GM21825 (cell line): ENCODE results near the gene DSTN.
"Not testable (repeated sequence)": the region's sequence is repeated elsewhere in the genome, so short reads cannot be mapped to it uniquely, and the experiment has no call there.

Source experiments
- ATAC-seq: cut with Tn5 transposase; IDR thresholded peaks from one replicate; pipeline ENCODE4 v1.9.1; 2021; ENCODE audit warnings: mild to moderate bottlenecking, moderate library complexity; ENCODE audit not compliant: unreplicated experiment

Gene DSTN

DNA sequence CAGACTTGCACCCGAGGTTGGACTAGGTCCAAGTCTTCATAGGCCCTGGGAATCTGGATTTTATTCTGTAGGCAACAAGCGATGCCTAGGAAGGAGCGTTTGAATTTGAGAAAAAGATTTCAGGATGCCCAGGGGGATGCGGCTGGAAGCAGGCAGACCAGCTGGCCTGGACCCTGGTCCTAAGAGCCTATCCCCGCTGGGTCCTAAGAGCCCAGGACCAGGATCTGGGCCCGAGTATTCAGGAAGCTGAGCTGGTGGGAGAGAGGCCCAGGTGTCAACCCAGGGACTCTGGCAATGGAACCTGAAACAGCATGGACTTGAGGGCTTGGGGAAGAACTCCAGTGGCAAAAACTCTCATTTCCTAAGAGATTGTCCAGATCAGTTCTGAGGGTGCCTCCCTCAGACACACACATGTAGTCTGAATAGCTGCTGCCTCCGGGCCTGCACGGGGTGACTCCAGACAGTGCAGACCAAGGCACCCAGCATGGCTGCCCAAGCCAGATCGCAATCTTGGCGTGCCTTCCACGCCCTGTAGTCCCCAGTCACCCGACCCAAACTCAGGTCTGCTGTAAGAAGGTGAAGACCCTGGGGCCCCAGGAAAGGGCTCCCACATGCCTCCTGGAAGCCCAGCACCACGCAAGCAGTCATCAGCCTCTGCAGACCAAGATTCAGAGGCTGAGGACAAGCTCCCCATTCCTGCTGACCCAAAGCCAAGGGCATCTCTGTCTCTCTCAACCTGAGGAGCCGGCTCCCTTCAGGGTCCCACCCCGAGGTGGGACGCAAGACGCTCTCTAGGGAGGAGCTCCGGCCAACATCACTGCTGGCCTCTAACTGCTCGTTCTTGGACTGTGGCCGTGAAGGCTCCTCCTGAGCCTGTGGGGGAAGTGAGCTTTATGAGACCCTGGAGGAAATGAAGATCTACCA is 77.8 kb downstream of the DSTN start:
- ATAC-seq, result no peak

DNA sequence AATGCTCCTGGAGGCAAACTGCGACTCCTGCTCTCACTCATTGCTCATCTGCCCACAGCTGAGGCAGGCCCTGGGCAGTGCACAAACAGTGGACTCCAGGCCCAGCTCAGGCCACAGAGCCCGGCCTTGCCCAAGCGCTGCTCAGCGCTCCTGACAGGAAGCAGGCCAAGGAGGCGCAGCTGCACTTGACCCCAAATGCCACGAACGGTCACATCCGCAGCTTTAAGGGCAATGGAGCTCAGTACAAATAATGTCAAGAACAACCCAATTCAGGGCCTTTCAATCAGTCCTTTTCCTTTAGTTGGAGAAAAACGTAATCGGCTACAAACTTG is 78.4 kb downstream of the DSTN start:
- ATAC-seq, result no peak

DNA sequence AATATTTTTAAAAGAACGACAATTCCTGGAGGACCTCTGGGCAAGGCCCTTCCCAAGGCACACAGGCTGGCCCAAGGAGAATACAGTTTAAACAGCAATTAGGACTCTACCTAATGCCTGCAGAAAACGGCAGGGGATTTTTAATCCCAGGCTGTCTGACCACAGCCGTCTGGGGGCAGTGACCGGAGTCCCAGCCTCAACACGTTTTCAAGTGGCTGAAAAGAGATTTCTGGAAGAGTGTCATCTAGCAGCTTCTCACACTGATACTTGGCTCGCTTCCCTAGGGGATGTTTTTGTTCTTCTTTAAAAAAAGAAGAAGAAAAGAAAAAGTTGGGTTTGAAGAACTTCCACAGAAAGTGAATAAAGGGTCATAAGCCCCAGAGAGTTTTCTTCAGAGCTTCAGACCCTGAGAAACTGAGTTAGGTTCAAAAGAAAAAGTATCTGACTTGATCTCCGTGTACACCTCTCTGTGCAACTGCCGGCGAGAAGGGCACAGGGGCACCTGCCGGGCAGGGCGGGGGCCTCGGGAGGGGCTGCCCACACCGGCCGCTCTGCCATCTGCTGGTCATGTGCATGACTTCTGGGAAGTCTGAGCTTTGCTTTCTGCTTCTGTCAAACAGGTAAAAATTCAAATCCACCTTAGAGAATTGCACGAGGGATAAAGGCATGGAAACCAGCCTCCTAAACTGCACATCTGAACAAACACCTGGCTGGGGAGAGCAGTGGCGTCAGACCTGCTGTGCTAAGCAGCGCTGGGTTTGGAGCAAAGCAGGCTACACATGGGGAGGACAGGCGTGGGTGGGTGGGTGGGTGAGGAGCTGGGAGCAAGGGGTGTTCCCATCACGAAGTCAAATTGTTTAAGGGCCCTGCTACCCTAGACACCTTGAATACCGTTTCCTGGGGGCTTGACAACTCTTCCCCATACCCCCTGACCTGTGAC is 79.2 kb downstream of the DSTN start:
- no peak for ATAC-seq

DNA sequence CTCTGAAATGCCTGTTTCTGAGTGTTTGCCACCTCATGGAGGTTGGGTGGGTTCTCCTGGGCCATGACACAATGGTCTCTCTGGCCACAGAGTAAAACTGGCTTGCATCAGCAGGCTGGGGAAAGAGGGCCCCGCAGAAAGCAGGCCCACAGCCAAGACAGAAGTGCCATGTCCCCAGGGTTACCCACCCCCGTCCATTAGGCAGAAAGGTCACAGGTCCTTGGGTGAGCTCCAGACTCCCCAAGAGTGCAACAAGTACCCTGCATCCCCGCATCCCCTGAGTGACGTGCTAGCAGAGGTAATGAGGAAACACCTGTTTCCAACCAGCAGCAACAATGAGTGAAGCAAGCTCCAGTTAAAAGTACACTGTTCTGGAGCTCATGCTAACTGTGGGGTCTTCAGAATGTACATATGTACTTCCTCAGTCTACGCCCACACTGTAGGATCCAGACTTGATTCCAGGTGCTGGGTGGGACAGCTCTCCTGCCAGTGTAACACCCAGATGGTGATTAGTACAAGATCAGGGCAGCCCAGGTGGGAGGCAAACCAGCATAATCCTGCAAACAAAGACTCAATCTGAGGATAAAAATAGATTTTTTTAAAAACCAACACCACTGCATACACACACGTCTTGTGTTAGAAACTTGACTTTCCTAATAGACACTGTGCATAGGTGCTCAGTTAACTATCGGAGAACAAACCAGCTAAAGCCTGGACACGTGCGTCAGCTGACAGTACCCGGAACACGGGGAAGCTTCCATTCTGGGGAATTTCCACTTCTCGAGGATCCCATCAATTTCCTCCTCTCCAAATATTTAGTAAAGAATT is 80.6 kb downstream of the DSTN start:
- ATAC-seq, result no peak

DNA sequence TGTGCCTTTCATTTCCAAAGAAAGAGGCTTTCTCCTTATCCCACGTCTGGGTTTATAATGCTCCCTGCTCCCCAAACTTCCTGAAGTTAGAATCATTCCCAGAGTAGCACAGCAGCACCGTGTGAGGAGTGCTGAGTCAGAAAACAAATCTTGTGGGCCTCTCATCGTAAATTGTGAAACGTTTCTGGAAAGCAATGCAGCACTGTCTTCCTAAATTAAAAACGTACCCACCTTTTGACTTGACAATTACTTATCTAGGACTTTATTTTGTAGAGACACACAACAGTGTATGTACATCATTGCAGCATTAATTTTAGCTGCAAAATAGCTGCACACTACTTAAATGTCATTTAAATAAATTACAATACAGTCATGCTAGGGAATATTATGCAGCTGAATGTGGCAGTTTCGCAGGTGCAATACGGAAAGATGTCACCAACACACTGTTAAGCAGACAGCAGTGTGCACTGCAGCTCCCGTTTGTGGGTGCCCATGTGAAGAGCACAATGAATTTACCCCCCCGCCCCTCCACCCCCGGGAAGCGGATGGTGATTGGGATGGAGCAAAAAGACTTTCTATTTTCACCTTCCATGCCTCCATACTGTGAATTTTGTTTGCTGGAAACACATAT is 81.4 kb downstream of the DSTN start:
- ATAC-seq, result no peak

DNA sequence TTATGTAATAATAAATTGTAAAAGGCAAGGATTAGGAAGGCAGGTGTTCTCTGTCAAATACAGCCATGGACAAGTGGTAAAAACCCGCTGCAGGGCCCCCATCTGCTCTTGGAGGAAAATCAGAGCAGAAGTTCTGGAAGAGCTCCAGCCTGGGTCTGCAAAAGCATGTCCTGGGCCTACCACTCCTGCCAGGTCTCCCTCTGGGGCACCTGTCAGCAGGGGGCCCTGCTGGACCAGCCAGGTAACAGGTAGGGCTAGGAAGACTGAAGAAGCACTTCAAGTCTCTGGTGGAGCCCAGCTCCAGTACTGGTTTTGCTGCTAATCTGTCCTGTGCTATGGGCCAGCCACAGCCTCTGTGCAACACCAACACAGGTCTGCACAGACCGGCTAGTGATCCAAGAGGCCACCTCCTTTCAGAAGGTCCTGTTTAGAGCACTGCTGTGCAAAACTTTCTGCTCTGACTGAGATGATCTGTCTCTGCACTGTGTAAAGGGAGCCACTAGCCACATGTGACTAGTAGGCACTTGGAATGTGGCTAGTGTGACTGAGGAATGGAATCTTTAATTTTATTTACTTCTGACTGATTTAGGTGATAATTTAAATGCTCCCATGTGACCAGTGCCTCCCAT is 82.0 kb downstream of the DSTN start:
- no peak for ATAC-seq

DNA sequence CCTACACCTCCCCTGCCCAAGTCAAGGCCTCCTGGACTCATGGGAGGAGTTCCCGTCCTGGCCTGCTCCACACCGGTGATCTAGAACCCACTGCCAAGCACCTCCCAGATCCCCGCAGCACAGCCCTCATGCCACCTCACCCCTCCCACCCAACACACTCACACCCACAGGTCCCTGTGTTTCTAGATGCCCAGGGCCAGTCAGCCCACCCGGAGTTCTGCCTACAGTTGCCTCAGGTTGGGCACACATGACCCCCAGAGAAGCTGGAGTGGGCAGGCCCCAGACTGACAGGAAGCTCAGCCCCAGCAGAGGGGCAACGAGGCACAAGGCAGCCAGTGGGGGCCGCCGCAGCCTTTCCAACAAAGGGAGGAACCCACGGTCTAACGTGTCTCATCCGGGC is 82.5 kb downstream of the DSTN start:
- no peak for ATAC-seq

DNA sequence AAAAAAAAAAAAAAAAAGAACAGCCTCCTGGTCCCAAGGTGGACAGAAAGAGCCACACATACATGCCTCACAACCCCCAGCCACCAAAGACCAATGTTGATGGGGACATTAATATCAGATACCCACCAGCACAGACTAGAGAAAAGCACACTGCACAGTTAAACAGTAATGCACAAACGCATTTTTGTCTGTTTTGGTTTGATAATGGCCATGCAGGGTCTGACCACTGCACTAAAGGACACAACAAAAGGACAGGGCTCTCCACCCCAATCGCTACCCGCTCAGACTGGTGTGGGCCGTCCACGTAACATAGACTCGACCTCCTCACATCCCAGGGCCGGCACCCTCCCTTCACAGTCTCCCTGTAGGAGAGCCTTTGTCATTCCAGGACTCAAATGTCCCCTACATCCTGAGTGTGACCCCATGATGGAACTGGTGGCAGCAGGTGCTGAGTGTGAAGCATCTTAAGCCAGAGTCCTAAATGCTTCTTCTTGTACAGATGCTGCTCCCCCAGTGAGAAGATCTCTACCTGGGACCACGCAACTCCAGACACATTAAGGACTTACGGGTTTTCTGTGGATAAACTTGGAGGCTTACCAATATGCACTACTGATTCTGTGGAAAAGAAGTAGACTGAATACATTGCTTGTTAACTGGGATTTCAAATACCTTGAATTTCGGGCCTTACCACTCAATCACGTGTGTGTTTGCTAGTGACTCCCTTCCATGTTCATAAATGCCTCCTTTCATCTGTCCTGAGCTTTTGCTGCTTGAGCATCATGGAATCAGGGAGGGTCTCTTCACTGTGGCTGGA is 84.2 kb downstream of the DSTN start:
- no peak for ATAC-seq

DNA sequence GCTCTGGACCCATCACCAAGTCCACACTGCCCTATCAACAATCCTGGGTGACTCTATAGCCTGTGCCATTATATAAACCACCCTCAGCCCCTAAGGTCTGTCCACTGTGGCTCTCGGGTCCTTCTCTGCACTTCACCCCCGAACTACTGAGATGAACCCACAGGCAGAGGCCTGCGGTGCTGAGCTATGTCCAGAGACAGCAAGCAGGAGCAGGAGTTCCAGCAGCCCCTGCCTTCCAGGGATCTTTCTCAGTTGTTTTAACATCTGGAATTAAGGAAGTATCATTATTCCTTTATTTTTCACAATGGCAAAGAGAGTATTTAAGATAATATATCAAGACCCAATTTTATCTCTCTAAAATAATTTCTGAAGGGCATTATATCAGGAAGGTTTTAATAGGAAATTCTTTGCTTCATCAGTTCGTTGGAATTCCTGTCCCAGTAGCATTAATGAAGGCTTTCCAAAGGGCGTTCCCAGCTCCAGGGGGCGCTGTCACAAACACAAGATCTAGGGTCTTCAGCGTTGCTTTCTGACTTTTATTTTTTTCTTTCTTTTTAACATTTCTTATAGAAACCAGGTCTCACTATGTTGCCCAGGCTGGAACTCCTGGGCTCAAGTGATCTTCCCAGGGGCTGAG is 84.9 kb downstream of the DSTN start:
- ATAC-seq, result no peak

DNA sequence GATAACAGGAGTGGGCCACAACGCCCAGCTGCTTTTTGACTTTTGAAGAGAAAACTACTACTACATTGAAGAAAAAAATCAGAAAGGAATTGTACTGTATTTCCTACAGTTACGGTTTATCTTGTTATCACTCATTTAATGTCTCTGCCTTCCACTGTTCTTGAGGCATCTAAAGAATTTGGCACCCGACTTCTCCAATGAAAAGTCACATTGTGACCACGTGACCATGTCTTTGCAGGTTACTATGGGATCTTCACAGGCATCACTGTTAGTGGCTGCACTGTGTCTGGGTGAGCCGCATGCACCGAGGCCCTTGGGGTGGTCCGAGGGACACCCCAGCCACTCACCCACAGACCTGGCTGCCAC is 85.4 kb downstream of the DSTN start:
- no peak for ATAC-seq

DNA sequence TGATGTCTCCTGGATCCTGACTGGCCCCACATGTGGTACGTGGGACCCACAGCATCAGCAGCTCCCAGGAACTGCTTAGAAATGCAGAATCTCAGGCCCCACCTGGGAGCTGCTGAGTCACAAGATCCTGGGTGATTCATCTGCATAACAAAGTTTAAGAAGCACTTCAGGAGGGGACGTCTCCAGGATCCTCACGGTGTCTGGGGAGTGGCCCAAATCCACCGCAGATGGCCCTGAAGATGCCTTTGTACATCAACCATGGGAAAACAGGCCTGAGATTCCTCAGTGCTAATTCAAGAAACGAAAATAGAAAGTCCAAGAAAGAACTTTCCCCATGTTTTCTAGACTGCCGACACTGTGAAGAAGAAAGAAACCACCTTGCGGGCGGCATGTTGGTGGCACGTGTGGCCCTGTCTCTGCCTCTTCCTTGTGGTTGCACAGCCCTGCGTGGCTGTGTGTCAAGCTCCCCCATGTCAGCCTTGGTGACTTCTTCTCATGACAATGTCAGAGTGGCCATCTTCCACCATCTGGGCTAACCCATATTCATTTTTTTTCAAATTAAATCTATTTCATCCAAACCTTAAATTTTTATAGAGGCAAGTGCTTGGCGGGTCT is 86.1 kb downstream of the DSTN start:
- no peak for ATAC-seq

DNA sequence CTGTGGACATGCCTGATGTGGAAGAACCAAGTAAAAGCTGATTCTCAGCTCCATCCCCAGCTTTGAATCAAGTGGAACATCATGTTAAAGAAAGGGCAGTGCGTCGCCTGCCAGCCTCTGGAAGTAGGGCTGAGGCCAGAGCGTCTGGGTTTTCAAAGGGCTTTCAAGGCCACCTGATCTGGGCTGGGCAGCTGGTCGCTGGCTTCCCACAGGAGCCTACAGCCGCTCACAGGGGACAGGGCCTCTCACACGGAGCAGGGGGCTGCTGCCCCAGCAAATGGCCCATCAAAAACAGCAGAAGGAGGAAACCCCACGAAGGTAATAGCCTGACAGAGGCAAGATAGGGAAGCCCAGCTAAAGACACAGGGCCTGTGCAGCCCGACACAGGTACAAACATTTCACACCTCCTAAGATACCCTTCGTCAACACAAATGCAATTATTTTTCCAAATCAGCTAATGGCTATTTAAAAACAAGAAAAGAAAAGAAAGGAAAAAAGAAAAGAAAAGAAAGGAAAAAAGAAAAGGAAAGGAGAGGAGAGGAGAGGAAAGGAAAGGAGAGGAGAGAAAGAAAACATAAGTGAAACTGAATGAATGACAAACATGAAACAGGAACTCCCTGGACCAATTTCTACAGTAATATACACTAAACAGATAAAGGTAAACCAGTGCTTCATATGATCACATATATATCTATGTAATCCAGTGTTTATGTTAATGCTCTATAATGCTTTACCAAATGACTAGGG is 87.4 kb downstream of the DSTN start:
- ATAC-seq, result no peak

DNA sequence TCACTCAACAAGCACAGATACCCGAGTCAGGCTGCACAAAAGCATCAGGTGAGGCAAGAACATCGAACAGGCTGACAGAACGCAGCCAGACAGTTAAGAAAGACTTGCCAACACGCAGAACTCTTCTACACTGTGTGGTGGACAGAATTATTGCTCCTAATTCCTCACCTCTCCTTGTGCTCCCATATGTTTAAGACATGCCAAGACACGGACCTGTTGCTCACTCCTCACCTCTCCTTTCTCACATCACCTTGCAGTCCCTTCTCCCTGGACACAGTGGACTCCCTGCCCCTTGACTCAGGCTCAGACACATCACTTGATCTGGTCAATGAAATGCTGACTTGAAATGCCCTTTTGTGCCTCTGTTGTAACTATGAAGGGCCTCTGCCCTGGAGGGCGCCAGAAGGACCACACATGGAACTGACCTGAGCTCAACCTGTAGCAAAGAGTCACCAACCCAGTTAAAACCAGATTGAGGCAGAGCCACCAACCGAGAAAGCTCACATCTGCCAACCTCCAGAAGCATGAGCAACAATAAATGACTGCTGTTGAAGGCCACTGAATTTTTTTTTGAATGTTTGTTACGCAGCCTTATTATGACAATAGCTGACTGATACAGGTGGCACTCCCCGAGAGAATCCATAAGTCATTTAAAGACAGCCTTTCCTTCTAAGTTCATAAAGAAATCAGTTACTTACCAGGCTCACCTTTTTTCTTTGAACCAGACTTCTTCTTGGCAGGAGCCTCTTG is 88.2 kb downstream of the DSTN start:
- ATAC-seq, result no peak

DNA sequence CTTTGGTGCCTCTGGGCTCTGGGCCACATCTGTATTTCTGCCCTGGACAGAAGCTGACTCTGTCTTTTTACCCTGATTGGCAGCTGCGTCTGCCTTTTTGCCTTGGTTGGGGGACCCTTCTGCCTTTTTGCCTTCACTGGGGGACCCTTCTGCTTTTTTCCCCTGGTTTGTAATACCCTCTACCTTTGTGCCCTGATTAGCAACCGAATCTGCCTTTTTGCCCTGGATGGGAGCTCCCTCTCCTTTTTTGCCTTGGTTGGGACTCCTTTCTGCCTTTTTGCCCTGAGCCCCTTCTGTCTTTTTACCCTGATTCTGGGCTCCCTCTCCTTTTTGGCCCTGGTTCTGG is 88.7 kb downstream of the DSTN start:
- ATAC-seq, result no peak

DNA sequence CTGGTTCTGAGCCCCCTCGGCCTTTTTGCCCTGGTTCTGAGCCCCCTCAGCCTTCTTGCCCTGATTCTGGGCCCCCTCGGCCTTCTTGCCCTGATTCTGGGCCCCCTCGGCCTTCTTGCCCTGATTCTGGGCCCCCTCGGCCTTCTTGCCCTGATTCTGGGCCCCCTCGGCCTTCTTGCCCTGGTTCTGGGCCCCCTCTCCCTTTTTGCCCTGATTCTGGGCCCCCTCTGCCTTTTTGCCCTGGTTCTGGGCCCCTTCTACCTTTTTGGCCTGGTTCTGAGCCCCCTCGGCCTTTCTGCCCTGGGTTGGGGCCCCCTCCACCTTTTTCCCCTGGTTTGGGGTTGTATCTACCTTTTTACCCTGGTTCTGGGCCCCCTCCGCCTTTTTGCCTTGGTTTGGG is 89.5 kb downstream of the DSTN start:
- ATAC-seq, result not testable (repeated sequence)
